Endothelial cell of umbilical vein (primary cell): ENCODE measurements around the gene ATG4D. TPM values are rescaled to one million over a fixed set of nuclear protein-coding genes. Genes with fewer than 3 reads are reported as not detected.
A peak's percentile ranks its signal among the peaks of the same experiment; 100 is the strongest.
"Not testable (repeated sequence)": the region's sequence is repeated elsewhere in the genome, so short reads cannot be mapped to it uniquely, and the experiment has no call there.

ENCODE experiments used
- BruUV-seq: library from RNA; stranded (reverse); fragments of 400-500 nt; replicated peaks from 2 replicates; lab custom pipeline; 2021; lab: Mats Ljungman, UMichigan
- CTCF ChIA-PET: fragments of 300-600, 350-600 bp; sonication (Branson Sonifier 250); formaldehyde crosslinking; loops from one replicate; lab custom pipeline; 2021; ENCODE audit warnings: antibody characterized with exemption, inconsistent platforms; lab: Charles Lee
- POLR2A ChIA-PET: fragments of 300-600, 350-600 bp; sonication (Branson Sonifier 250); formaldehyde crosslinking; loops from one replicate; lab custom pipeline; 2021; ENCODE audit warnings: antibody characterized with exemption, inconsistent platforms; lab: Charles Lee
- DNase-seq: peaks from one replicate; pipeline ENCODE4 v3.0.0-alpha.2; 2011; ENCODE audit warnings: low read depth, low spot score
- FAIRE-seq: peaks from 2 replicates; lab custom pipeline; 2011; peaks lifted over from hg19 to GRCh38; lab: Jason Lieb, UNC
- H2AFZ ChIP-seq: 2 replicates; pipeline ENCODE4 v1.6.0; 2012; ENCODE audit warnings: low read depth, low read length, control low read depth, inconsistent platforms
- H3K27ac ChIP-seq: 2 replicates; pipeline ENCODE4 v1.5.1; 2011; ENCODE audit warnings: low read depth, mild to moderate bottlenecking, control low read depth, low read length, moderate library complexity; ENCODE audit not compliant: insufficient read depth
- H3K27me3 ChIP-seq, 2 experiments: 2 replicates each; pipeline versions ENCODE4 v1.6.0 to v1.6.1; 2011; ENCODE audit warnings: low read length in 2 of 2, mixed read lengths in 1 of 2; ENCODE audit not compliant: control insufficient read depth in 2 of 2, insufficient read depth in 2 of 2
- H3K36me3 ChIP-seq, 2 experiments: 2 replicates in 1 of 2; 3 replicates in 1 of 2; pipeline ENCODE4 v1.5.1; 2011; ENCODE audit warnings: low read length in 2 of 2, mild to moderate bottlenecking in 1 of 2, moderate library complexity in 1 of 2; ENCODE audit not compliant: control insufficient read depth in 2 of 2, insufficient read depth in 2 of 2; ENCODE audit errors: extremely low read depth in 1 of 2
- H3K4me1 ChIP-seq: 3 replicates; pipeline ENCODE4 v1.5.1; 2011; ENCODE audit warnings: mild to moderate bottlenecking, low read length; ENCODE audit not compliant: control insufficient read depth, insufficient read depth; ENCODE audit errors: extremely low read depth
- H3K4me2 ChIP-seq: 2 replicates; pipeline ENCODE4 v1.6.1; 2011; ENCODE audit warnings: low read length, control low read depth, mixed read lengths; ENCODE audit not compliant: insufficient read depth
- H3K4me3 ChIP-seq, 3 experiments: fragments of 200-600 bp in 1 of 3; sonication (generic), shearing (Covaris generic) in 1 of 3; replicated peaks in 1 of 3; 2 replicates each; pipeline ENCODE4 v1.5.1; 2011 to 2016; ENCODE audit warnings: control low read depth in 3 of 3, low read length in 3 of 3, mild to moderate bottlenecking in 2 of 3, inconsistent platforms in 1 of 3, low read depth in 1 of 3, moderate library complexity in 1 of 3; ENCODE audit not compliant: insufficient read depth in 1 of 3
- H3K79me2 ChIP-seq: 2 replicates; pipeline ENCODE4 v1.6.0; 2012; ENCODE audit warnings: low read length, inconsistent platforms; ENCODE audit not compliant: control insufficient read depth, insufficient read depth
- H3K9ac ChIP-seq: replicated peaks from 2 replicates; pipeline ENCODE3; 2011; ENCODE audit warnings: low read length, control low read depth; ENCODE audit not compliant: insufficient read depth; ENCODE audit errors: extremely low read depth
- H3K9me1 ChIP-seq: replicated peaks from 3 replicates; pipeline ENCODE4 v1.6.0; 2011; ENCODE audit warnings: mild to moderate bottlenecking, low read length; ENCODE audit not compliant: control insufficient read depth, insufficient read depth; ENCODE audit errors: extremely low read depth
- H3K9me3 ChIP-seq: replicated peaks from 2 replicates; pipeline ENCODE4 v1.5.1; 2012; ENCODE audit warnings: low read length, inconsistent platforms; ENCODE audit not compliant: control insufficient read depth, insufficient read depth
- H4K20me1 ChIP-seq: replicated peaks from 2 replicates; pipeline ENCODE3; 2011; ENCODE audit warnings: mild to moderate bottlenecking, low read length; ENCODE audit not compliant: control insufficient read depth, insufficient read depth; ENCODE audit errors: extremely low read depth
- EZH2 ChIP-seq: IDR thresholded peaks from 2 replicates; pipeline ENCODE4 v1.6.1; 2012; ENCODE audit warnings: borderline replicate concordance, low read depth, mild to moderate bottlenecking, moderate library complexity, low read length, inconsistent platforms; ENCODE audit not compliant: severe bottlenecking
- GATA2 ChIP-seq: IDR thresholded peaks from 2 replicates; pipeline ENCODE4 v1.7.0; 2011; ENCODE audit warnings: low read depth, mild to moderate bottlenecking, moderate library complexity, mixed read lengths, low read length; ENCODE audit not compliant: insufficient read length, insufficient read depth
- MYC ChIP-seq: IDR thresholded peaks from one replicate; pipeline ENCODE4 v1.6.1; 2011; ENCODE audit warnings: mild to moderate bottlenecking, low read depth, low read length
- POLR2AphosphoS5 ChIP-seq: IDR thresholded peaks from 2 replicates; pipeline ENCODE4 v1.6.1; 2012; ENCODE audit warnings: low read depth, mild to moderate bottlenecking, control low read depth, low read length, moderate library complexity; ENCODE audit not compliant: insufficient read depth
- dilution Hi-C: fragments of 300-500 bp; cut with MboI; formaldehyde crosslinking; loops from one replicate; pipeline ENCODE4 v1.15.0; 2019; ENCODE audit warnings: low sequenced_read_pairs; ENCODE audit not compliant: extremely low pct_ligation_motif_present
- intact Hi-C: fragments of 100-400 bp; cut with micrococcal nuclease; formaldehyde crosslinking; loops from one replicate; pipeline ENCODE4 v1.10.0; 2022
- polyA plus RNA-seq, 4 experiments: library from polyadenylated mRNA; depleted of rRNA in 3 of 4; stranded (reverse) in 3 of 4; unstranded in 1 of 4; fragments of >200 nt; gene quantifications; 2 replicates each; pipeline versions ENCODE4 v1.2.1 to v1.2.3, GENCODE V29; 2011 to 2012; ENCODE audit warnings: missing spikeins in 1 of 4
- total RNA-seq: library from RNA; stranded (reverse); gene quantifications from 2 replicates; pipeline ENCODE4 v1.2.3, GENCODE V29; 2021
- TF ChIP-seq, protein P1 (sequence below), 2 donors: IDR thresholded peaks; 1 replicate in 1 of 2; 2 replicates in 1 of 2; pipeline ENCODE4 v1.5.1; 2011; ENCODE audit warnings: low read length in 2 of 2, mild to moderate bottlenecking in 2 of 2, moderate library complexity in 2 of 2, control low read depth in 1 of 2, inconsistent platforms in 1 of 2, low read depth in 1 of 2; ENCODE audit not compliant: insufficient read depth in 1 of 2; ENCODE audit errors: extremely low read depth in 1 of 2
- TF ChIP-seq, protein P2 (sequence below): IDR thresholded peaks from 2 replicates; pipeline ENCODE4 v1.6.1; 2011; ENCODE audit not compliant: insufficient read depth, insufficient read length

ATG4D gene
- total and polyA plus RNA-seq, 2 donors (not counting 3 experiments of a cell fraction or from before 2014, with no cell fraction given) = 19.8 to 24.9 TPM

DNA sequence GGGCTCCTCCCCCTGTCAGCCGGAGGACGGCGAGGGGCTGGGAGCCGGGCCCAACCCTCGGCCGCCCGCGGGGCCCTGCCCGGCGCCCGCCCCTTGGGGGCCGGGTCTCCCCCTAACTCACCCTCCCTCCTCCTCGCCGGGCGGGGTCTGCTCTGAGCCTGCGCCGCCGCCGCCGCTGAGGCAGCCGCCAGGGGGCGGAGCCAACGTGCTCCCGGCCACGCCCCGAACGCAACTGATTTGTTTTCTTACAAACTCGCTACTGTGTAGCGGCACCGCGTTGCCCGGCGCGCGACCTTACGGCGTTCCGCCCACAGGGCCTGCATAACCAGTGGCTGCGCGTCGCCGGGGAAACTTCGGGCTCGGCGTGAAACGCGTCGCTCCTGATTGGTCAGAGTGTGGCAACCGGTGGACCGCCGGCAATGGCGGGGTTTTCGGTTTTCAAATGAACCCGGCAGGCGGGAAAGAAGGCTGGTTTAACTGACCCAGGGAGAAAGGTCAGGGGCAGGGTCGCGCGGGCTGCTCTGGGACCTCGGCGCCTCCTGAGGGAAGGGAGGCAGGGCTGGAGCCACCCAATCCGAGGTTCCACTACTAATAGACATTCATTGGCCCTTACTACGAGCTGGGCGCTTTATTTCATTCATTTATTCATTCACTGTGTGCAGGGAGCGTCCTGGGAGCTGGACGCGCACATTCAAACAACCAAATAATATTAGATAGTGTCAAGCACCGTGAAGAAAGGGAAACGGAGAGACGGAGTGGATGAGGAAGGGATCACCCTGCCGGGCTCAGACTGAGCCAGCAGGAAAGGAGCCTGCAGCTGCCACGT, 25.3 kb downstream of the ATG4D start, which contains the start of gene CDKN2D:
Gene CDKN2D (minus strand): TSS at position 154 of the 826 bp plus-strand sequence. CDS start 326 bp downstream, outside the sequence.
- H3K27me3 ChIP-seq = no peaks in the 10 kb centered on the region
- peak within 1 kb of the TSS; percentile 90 for H3K9ac ChIP-seq
- dilution Hi-C loops (no loop called here), intact Hi-C loops (loop anchor here (1.0 to 5.0 kb wide), 5 partner anchors 84 to 166 kb away; partner anchors contain the start of genes CDC37 and QTRT1)
- TF ChIP-seq POLR2AphosphoS5 = no peak
- TF ChIP-seq, protein P1, sequence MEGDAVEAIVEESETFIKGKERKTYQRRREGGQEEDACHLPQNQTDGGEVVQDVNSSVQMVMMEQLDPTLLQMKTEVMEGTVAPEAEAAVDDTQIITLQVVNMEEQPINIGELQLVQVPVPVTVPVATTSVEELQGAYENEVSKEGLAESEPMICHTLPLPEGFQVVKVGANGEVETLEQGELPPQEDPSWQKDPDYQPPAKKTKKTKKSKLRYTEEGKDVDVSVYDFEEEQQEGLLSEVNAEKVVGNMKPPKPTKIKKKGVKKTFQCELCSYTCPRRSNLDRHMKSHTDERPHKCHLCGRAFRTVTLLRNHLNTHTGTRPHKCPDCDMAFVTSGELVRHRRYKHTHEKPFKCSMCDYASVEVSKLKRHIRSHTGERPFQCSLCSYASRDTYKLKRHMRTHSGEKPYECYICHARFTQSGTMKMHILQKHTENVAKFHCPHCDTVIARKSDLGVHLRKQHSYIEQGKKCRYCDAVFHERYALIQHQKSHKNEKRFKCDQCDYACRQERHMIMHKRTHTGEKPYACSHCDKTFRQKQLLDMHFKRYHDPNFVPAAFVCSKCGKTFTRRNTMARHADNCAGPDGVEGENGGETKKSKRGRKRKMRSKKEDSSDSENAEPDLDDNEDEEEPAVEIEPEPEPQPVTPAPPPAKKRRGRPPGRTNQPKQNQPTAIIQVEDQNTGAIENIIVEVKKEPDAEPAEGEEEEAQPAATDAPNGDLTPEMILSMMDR (IDR thresholded peaks at IDR 0.05; ENCODE audit: extremely low read depth in 1 of 2, insufficient read depth in 1 of 2, low read depth in 1 of 2, low read length in 2 of 2) = no peak
- no peak for TF ChIP-seq GATA2
- TF ChIP-seq, protein P2, sequence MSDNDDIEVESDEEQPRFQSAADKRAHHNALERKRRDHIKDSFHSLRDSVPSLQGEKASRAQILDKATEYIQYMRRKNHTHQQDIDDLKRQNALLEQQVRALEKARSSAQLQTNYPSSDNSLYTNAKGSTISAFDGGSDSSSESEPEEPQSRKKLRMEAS = peak; percentile 50
- TF ChIP-seq MYC = no peak
- TF ChIP-seq EZH2 = no peak
- DNase-seq (peak; percentile 100), FAIRE-seq (peak; percentile 98)
- peak within 1 kb of the TSS; percentile 84 for H3K27ac ChIP-seq
- H4K20me1 ChIP-seq = no peaks in the 10 kb centered on the region
- peak within 1 kb of the TSS; percentile 91 for H2AFZ ChIP-seq
- ChIA-PET POLR2A (no interaction called here), CTCF (interaction anchor here (0.9 to 2.9 kb wide), 7 partner anchors 11 to 165 kb away, joined by 3 to 13 read pairs (median 6); no protein-coding TSS in a partner anchor)
- peak within 1 kb of the TSS; percentile 50 to 71 (median 65) for H3K4me3 ChIP-seq
- peaks cover 10% of the 10 kb centered on the region for H3K79me2 ChIP-seq
- H3K4me2 ChIP-seq = peak within 1 kb of the TSS; percentile 93
- peaks cover 27% of the 10 kb centered on the region for H3K4me1 ChIP-seq
- H3K9me3 ChIP-seq = no peaks in the 10 kb centered on the region
- H3K9me1 ChIP-seq = no peaks in the 10 kb centered on the region
- TSS peak; percentile 81 for BruUV-seq
- H3K36me3 ChIP-seq = no peaks in the 10 kb centered on the region

DNA sequence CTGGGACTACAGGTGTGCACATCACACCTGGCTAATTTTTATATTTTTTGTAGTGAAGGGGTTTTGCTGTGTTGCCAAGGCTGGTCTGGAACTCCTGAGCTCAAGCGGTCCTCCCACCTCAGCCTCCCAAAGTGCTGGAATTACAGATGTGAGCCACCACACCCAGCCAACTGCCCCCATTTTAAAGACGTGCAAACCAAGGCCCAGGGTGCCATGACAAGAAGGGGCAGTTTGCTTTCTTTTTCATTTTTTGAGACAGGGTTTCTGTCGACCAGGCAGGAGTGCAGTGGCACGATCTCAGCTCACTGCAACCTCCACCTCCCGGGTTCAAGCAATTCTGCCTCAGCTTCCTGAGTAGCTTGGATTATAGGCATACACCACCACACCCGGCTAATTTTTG, 30.1 kb downstream of the ATG4D start:
- DNase-seq, H3K9me3 ChIP-seq, FAIRE-seq, H3K36me3 ChIP-seq, POLR2A ChIA-PET, H3K4me2 ChIP-seq, H3K9ac ChIP-seq, dilution Hi-C loops, H3K27ac ChIP-seq, H3K79me2 ChIP-seq, H3K4me1 ChIP-seq, H3K4me3 ChIP-seq, H3K27me3 ChIP-seq, H4K20me1 ChIP-seq, H2AFZ ChIP-seq, intact Hi-C loops, BruUV-seq, H3K9me1 ChIP-seq: not testable (repeated sequence)
- CTCF ChIA-PET = interaction anchor here (1.1 to 1.7 kb wide), 4 partner anchors 38 to 128 kb away, joined by 3 to 12 read pairs (median 4); partner anchors contain the start of gene QTRT1
